ENCODE results near the gene NR4A1. TPM values are rescaled to one million over a fixed set of nuclear protein-coding genes. Genes with fewer than 3 reads are reported as not detected.

Gene NR4A1
- total RNA-seq, 4 donors from 2014 or later = 74.9 to 1,106 (median 350) TPM

- DNase-seq (ENCODE audit: low spot score) (no peak), ATAC-seq (ENCODE audit: low FRiP score) (no peak)
- no peak for TF ChIP-seq CTCF (IDR thresholded peaks at IDR 0.05)
Observed at GRCh38 chr12:52035926-52036325, 15.3 kb upstream of the NR4A1 start.

- peak; percentile 63 for ATAC-seq (ENCODE audit: low FRiP score)
- peak; percentile 66 for DNase-seq (ENCODE audit: low spot score)
- no peak for TF ChIP-seq CTCF (IDR thresholded peaks at IDR 0.05)
Observed at GRCh38 chr12:52036587-52037171, 14.6 kb upstream of the NR4A1 start.

- DNase-seq (ENCODE audit: low spot score) (no peak), ATAC-seq (ENCODE audit: low FRiP score) (peak; percentile 7)
- no peak for TF ChIP-seq CTCF (IDR thresholded peaks at IDR 0.05)
Observed at GRCh38 chr12:52037248-52037861, 13.9 kb upstream of the NR4A1 start.

- DNase-seq (ENCODE audit: low spot score) (no peak), ATAC-seq (ENCODE audit: low FRiP score) (no peak)
- no peak for TF ChIP-seq CTCF (IDR thresholded peaks at IDR 0.05)
Observed at GRCh38 chr12:52038447-52038846, 12.8 kb upstream of the NR4A1 start.

GRCh38 chr12:52041035-52041434 is 10.2 kb upstream of the NR4A1 start:
- ATAC-seq (ENCODE audit: low FRiP score) = no peak
- TF ChIP-seq CTCF (IDR thresholded peaks at IDR 0.05) = no peak
- no peak for DNase-seq (ENCODE audit: low spot score)

- TF ChIP-seq CTCF (IDR thresholded peaks at IDR 0.05) = no peak
- no peak for DNase-seq (ENCODE audit: low spot score)
- ATAC-seq (ENCODE audit: low FRiP score) = no peak
Observed at GRCh38 chr12:52041695-52042123, 9.5 kb upstream of the NR4A1 start.
